Measurements from ENCODE around the gene ENPP3.

DNA sequence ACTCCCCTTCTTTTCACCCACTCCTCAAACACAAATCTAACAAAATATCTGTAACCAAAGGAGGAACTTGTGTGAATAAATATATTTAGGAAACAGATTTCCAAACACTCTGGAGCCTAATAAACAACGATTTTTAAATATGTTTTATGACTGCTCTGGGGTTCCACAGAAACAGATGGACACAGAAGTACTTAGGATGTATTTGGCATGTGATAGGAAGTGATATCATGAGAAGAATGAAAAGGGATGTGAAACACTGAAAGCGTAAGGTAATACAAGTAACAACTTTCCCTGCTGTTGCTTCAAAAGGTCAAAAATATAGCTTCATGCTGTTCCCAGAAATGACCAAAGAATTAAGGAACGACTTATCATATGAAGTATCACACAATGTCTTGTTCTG is 144.6 kb downstream of the ENPP3 start:
- TF ChIP-seq CTCF (IDR thresholded peaks at IDR 0.05; ENCODE audit: poor library complexity, severe bottlenecking) (no peak), POLR2AphosphoS5 (IDR thresholded peaks at IDR 0.05) (no peak)
